Choroid plexus epithelial cell (primary cell): ENCODE results near the gene TTC28.

ENCODE experiments used
- DNase-seq: peaks from one replicate; pipeline ENCODE4 v3.0.0-alpha.2; 2010; ENCODE audit warnings: low read depth
- H3K4me3 ChIP-seq: 2 replicates; pipeline ENCODE4 v1.5.1; 2011; ENCODE audit warnings: low read depth, mild to moderate bottlenecking, control low read depth, low read length, moderate library complexity
- CTCF ChIP-seq: conservative IDR thresholded peaks from 2 replicates; pipeline ENCODE4 v1.5.1; 2011; ENCODE audit warnings: low read depth, mild to moderate bottlenecking, control low read depth, inconsistent platforms, low read length, moderate library complexity

Gene TTC28

GRCh38 chr22:28231441-28231840 is 448.2 kb downstream of the TTC28 start:
- no peak for TF ChIP-seq CTCF
- no peak overlapping the region for H3K4me3 ChIP-seq
- peak; percentile 91 for DNase-seq

- no peak overlapping the region for H3K4me3 ChIP-seq
- no peak for DNase-seq
- no peak for TF ChIP-seq CTCF
Measured at GRCh38 chr22:28230671-28231070, 449.0 kb downstream of the TTC28 start.

GRCh38 chr22:28229566-28230485 is 449.8 kb downstream of the TTC28 start:
- no peak for TF ChIP-seq CTCF
- peak; percentile 70 for DNase-seq
- H3K4me3 ChIP-seq, result no peak overlapping the region

GRCh38 chr22:28223826-28224225 is 455.8 kb downstream of the TTC28 start:
- H3K4me3 ChIP-seq, result no peak overlapping the region
- no peak for TF ChIP-seq CTCF
- DNase-seq, result no peak

GRCh38 chr22:28222976-28223745 is 456.5 kb downstream of the TTC28 start:
- no peak overlapping the region for H3K4me3 ChIP-seq
- no peak for TF ChIP-seq CTCF
- DNase-seq, result peak; percentile 74

- no peak for TF ChIP-seq CTCF
Measured at GRCh38 chr22:28222571-28222970, 457.1 kb downstream of the TTC28 start.

More at GRCh38 chr22:28222571-28222970, 457.1 kb downstream of the TTC28 start:
- no peak for DNase-seq
- no peak overlapping the region for H3K4me3 ChIP-seq
